NCI-H128 (cell line): ENCODE data around the gene GFPT2.

Source experiments
- DNase-seq: peaks from one replicate; lab custom pipeline; 2025; ENCODE audit not compliant: unreplicated experiment; lab: John Stamatoyannopoulos, UW

The GFPT2 gene

GRCh38 chr5:180287868-180288267 lies 65.3 kb downstream of the GFPT2 start:
- no peak for DNase-seq

- DNase-seq = no peak
Measured at GRCh38 chr5:180287404-180287803, 65.7 kb downstream of the GFPT2 start.

- no peak for DNase-seq
Measured at GRCh38 chr5:180284149-180284548, 69.0 kb downstream of the GFPT2 start.

GRCh38 chr5:180283026-180283615 lies 70.0 kb downstream of the GFPT2 start:
- DNase-seq = no peak

GRCh38 chr5:180282281-180282680 lies 70.9 kb downstream of the GFPT2 start:
- DNase-seq = no peak

GRCh38 chr5:180281706-180282105 lies 71.4 kb downstream of the GFPT2 start:
- no peak for DNase-seq

- no peak for DNase-seq
Measured at GRCh38 chr5:180274695-180275094, 78.4 kb downstream of the GFPT2 start.

- no peak for DNase-seq
Measured at GRCh38 chr5:180271221-180271620, 81.9 kb downstream of the GFPT2 start.

- no peak for DNase-seq
Measured at GRCh38 chr5:180259260-180259611, 93.9 kb downstream of the GFPT2 start.

GRCh38 chr5:180253036-180253824 lies 99.9 kb downstream of the GFPT2 start:
- no peak for DNase-seq

GRCh38 chr5:180251887-180252286 lies 101.2 kb downstream of the GFPT2 start:
- DNase-seq = no peak

- no peak for DNase-seq
Measured at GRCh38 chr5:180251141-180251540, 102.0 kb downstream of the GFPT2 start.
